Measurements from ENCODE around the gene ZNF750.
A peak's percentile ranks its signal among the peaks of the same experiment; 100 is the strongest.

The ZNF750 gene

DNA sequence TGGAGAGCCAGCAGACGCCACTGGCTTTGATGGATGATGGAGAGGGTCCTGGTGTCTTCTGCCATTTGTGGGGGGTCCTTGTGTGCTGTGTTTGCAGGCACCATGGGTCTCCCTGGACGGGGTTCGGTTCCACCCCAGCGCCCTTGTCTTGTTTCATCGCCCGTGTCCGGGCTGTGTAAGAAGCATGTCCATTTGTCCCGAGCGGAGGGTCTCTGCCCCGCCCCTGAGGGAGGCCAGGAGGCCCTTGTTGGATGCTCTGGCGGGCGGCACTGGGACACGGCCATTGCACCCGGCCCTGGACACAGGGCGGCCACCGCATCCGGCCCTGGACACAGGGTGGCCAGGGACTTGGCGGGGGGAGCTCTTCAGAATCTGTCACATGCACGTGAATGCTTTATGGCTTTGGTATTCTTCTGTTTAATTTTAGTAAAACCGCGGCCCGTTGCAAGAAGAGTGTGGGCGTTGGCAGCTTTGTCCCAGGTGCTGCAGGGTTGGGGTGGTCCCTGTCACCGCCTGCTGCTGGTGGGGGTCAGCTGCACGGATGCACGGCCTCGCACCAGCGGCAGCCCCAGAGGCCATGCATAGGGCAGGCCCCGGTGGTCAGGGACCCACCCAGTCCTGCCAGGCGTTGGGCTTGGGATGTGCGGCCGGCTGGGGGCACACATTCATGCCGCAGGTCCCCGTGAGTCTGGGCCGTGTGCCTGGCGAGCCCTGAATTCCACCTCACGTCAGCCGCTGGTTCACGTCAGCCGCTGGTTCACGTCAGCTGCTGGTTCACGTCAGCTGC lies 21.0 kb upstream of the ZNF750 start:
- no peak for FAIRE-seq
- no peak for DNase-seq (ENCODE audit: insufficient read length, low spot score)

DNA sequence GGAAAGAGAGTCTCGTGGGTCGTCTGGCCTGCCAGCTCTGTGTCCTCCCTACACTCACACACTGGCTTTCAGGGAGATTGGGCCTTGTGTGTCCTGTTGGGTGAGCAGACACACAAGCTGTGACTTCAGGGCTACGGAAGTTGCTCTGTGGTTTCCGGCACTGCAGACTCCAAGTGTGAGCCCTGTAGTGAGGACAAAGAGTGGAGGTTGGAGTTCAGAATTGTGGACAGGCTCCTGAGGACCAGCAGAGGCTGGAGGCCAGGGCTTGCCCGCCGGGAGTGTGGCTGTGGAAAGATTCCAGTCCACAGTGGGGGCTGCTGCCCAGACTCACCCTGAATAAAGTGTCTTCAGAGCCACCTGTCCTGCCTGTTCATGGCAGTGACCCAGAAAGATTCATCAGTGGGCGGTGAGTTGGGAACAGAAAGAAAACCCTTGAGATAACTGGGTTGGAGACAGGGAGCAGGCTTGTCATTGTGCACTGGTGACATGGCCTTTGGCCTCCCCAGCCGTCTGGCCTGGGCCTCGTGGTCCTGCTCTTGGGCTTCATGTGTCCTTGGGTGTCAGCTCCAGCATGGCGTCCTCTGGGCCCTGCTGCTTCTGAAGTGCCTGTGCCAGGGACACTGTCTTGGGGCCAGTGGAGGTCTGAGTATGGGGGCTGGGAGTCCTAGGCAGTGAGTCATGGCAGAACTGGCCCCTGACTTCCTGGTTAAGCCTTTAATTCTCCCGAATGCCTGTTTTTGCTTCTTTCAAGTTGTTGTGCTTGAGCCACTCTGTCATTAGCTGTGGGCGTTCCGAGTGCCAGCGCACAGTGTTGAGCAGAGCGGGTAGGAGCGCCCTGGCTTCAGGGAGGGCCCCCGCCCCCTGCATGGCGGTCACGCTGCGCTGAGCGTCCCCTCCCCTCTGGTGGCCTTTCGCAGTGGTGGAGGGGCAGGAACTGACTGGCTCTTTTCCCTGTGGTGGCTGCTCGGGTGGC lies 19.9 kb upstream of the ZNF750 start:
- DNase-seq (ENCODE audit: insufficient read length, low spot score) (peak; percentile 59), FAIRE-seq (peak; percentile 37)

DNA sequence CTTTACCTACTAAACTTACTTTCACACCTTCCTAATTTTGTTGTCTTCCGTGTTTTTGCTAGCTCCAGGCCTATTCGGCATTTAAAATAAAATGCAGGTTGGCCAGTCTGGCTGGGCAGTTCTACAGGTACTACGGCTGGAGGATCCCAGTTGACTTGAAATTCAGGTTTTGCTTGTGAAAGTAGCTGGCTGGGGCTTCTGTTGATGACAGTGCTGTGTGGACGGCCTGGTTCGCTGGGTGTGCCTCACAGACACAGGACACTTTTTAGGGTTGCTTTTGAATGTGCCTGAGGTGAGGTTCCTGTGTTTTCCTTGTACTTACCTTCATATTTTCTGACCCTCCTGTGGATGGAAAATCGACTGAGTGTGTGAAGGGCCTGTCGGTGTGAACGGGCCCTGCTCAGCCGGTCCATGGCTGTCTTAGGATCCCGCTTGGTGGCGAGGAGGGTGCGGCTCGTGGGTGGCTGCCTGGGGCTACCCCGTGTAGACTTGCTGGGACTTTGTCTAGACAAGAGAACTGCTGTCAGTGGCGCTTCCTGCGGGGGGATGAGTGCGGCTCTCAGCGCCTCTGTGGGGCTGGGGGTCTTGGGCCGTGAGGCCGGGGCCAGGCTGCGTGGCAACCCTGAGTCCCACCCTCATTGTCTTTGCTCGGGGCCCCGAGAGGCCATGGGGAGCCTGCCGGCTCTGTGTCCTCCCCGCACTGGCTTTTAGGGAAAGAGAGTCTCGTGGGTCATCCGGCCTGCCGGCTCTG lies 18.7 kb upstream of the ZNF750 start:
- no peak for DNase-seq (ENCODE audit: insufficient read length, low spot score)
- peak; percentile 31 for FAIRE-seq

DNA sequence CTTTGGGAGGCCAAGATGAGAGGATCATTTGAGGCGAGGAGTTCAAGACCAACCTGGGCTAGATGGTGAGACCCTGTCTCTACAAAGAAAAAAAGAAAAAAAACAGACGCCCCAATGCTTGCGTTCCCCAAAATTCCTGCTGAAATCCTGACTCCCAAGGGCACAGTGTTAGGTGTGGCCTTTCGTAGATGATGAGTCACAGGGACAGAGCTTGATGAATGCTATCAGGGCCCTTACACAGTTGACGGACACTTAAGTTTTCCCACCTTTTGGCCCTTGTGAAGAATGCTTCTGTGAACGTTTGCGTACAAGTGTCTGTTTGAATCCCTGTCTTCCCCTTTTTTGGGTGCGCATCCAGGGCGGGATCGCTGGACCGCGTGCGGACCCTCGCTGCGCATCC lies 16.5 kb upstream of the ZNF750 start:
- FAIRE-seq (no peak), DNase-seq (ENCODE audit: insufficient read length, low spot score) (no peak)

DNA sequence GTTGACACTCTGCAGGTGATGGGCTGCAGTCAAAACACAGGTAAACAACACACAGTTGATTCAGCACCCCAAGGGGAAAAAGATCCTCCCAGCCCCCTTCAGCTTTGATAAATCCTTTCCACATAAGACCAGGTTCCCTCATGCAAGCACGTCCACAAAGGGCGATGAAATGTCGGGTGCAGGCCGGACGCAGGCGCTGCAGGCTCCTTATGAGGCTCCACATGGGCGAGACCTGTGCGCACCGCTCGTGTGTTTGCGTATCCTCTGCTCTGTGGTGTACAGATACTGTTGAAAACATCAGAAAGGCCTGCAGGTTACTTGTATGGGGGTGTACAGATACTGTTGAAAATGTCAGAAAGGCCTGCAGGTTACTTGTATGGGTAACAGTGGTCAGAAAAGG lies 14.4 kb upstream of the ZNF750 start:
- DNase-seq (ENCODE audit: insufficient read length, low spot score) (no peak), FAIRE-seq (no peak)

DNA sequence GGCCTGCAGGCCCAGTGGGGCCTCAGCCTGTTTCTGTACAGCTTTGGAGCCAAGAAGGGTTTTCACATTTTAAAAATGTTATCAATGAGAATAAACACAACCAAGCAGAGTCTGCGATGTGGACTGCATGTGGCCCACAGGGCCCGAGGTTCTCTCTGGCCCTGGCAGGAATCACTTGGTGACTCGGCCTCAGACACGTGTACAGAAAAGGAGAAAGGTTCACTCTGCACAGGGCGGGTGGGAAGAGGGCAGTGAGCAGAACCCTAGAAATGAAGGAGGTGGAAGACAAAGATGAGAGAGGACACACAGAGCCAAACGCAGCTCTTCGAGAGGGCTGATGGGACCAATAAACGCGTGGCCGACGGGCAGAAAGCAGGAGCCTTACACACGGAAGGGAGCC lies 11.6 kb upstream of the ZNF750 start:
- FAIRE-seq (no peak), DNase-seq (ENCODE audit: insufficient read length, low spot score) (no peak)

DNA sequence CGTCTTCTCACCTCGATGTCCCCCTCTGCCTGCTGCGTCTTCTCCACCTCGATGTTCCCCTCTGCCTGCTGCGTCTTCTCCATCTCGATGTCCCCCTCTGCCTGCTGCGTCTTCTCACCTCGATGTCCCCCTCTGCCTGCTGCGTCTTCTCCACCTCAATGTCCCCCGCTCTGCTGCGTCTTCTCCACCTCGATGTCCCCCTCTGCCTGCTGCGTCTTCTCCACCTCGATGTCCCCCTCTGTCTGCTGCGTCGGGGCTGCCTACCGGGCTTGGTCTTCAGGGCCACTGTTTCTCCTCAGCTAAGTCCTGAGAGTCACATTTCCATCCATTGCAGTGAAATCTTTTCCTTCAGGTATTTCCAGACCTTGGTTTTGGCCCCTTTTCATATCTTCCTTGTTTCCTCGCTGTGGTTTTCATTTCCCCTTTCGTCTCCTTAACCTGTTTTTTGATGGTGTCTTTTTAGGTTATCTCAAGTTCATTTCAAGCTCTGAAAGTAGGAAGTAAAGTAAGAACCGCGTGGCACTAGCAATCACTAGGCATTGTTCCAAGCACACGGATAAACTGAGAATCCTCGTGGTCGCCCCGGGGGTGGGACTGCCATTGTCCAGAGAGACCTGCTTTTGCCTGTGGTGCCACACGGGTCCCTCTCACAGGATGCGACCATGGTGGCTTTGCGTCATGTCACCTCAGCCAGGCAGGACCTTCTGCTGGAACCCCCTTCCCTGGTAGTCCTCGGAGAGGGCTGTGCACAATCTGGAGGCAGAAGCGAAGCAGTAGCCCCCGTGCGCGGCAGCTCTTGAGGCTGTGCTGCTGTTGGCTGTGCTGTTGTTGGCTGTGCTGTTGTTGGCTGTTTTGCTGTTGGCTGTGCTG lies 9.5 kb upstream of the ZNF750 start:
- DNase-seq (ENCODE audit: insufficient read length, low spot score) (no peak), FAIRE-seq (no peak)

DNA sequence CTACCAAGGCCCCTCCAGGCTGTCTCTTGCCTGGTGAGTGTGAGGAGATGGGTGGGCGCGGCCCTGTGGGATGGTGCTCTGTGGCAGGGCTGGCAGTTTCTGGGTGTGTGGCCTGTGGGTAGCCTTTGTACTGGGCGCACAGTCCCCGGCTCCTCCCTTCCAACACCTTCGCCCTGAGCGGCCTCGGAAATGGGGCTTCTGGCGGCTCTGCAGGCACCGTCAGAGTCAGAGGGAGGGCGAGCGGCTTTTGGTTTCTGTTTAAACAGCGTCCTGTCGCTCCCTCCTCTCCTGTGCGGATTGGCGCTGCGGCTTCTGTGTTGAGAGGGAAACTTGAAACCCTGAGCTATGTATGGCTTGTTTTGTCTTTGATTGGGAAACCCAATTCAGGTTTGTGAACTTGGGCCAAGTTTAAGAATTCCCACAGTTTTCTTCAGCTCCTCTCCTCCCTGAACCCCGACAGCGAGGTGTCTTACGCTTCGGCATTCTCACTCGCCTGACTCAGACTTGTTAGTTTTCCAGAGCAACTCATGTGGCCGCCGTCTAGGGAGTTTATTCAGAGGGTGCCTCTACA lies 8.3 kb upstream of the ZNF750 start:
- DNase-seq (ENCODE audit: insufficient read length, low spot score), result no peak
- FAIRE-seq, result no peak

DNA sequence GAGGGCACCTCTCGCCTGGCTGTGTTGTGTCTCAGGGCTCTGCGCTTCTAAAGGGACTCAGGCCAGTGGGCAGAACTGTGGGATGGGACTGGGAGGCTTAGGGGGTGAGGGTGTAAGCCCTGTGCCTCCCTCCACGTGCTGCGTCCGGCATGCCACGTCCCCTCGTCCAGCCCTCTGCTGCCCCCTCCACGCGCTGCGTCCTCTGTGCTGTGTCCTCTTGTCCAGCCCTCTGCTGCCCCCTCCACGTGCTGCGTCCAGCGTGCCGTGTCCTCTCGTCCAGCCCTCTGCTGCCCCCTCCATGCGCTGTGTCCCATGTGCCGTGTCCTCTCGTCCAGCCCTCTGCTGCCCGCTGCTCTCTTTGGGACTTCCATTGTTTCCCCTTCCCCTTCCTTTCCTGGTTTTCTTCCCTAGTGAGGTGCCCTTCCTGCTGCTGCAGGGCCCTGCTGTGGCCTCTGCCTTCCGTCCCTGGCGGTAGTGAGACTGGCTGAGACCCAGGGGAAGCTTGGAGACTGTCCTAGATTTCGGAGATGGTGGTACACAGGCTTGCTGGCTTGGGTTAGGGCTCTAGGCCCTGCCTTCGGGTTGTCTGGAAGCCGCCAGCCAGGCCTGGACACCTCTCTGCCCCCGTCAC lies 6.4 kb upstream of the ZNF750 start:
- FAIRE-seq, result no peak
- no peak for DNase-seq (ENCODE audit: insufficient read length, low spot score)

DNA sequence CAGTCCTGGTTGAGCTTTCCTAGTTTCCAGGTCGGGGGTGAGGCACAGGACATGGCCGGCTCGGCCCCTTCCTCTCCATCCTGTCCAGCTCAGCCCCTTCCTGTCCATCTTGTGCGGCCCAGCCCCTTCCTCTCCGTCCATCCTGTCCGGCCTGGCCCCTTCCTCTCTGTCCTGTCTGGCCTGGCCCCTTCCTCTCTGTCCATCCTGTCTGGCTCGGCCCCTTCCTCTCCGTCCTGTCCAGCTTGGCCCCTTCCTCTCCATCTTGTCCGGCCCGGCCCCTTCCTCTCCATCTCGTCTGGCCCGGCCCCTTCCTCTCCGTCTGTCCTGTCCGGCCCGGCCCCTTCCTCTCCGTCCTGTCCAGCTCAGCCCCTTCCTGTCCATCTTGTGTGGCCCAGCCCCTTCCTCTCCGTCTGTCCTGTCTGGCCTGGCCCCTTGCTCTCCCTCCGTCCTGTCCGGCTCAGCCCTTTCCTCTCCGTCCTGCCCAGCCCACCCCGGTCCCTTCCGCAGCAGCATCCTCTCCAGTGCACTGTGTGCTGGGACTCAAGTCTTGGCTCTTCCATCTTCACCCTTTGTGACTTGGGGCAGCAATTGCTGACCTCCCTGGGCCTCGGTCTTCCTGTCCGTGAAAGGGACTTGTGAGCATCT lies 5.5 kb upstream of the ZNF750 start:
- no peak for DNase-seq (ENCODE audit: insufficient read length, low spot score)

DNA sequence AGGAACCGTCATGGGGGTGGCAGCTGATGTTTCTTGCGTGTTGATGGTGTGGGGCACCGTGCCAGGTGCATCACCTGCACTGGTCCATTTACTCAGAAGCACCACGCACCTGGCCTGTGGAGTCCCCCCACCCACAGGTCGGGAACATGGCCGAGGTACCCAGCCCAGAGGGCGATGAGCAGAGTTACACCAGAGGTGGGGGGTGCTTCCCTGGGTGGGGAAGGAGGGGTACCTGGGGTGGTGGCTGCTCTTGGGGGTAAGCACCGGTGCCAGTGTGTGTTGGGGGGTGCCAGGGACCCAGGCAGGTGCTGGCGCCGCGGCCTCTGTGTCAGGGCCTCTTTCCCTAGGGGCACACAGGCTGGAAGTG lies 5.0 kb upstream of the ZNF750 start:
- FAIRE-seq (no peak), DNase-seq (ENCODE audit: insufficient read length, low spot score) (no peak)

More for the DNA sequence above, 5.5 kb upstream of the ZNF750 start:
- no peak for FAIRE-seq

DNA sequence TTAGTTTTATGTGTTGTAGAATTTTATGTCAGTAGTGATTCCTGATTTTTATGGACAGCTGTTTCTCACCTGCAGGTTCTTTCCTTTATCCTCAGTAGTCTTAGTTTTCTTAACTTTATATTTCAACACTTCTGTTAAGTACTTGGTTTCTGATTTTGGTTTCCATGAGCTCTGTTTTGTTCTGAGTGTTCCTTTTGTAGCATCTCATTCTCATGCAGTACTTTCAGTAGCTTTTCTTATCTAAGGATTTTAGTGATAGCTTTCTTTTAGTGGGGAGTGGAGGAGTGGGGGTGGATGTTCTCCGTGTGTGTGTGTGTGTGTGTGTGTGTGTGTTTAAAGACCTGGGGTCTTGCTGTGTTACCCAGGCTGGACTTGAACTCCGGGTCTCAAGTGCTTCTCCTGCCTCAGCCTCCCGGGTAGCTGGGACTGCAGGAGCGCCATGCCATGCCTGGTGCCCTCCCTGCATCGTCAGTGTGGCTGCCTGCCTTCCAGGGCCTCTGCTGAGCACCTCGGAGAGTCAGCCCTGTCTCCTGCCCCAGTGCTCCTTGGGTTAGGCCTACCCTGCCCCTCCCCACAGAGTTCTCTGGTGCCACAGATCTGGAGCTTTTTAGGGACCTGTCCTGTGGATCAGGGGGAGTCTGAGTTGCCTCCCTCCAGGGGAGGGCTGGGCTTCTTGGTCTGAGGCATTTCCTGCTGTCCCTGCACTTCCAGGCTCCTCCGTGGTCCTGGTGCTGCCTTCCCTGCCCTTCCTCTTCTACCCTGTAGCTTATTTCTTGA lies 4.3 kb upstream of the ZNF750 start:
- FAIRE-seq (no peak), DNase-seq (ENCODE audit: insufficient read length, low spot score) (no peak)

DNA sequence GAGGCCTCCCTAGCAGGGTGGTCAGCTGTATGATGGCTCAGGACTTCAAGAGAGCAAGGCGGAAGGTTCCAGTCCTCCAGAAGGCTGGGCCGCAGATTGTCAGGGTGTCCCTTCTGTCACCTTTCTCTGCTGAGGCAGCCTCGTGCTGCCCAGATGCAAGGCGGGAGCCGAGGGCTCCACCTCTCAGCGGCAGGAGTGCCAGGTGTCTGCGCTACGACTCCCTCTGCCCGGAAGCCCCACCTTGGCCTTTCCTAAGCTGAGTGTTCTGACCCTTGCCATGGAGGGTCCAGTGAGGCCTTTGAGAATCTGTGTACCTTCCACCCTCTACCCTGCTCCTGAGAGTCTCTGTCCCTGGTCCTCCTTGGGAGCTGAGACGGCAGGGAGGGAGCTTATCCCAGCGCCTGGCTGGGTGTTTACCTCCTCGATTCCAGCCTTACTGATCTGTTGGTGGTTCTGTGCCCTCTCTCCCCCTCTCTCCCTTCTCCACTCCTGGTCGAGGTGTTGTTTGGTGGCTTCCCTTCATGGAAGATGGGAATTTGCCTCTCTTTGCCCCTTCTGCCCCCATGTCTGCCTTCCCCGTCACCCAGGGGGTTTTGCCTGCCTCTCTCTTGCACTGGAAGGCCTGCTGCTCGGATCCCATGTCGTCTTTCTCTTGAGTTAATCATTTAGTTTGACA lies 2.2 kb upstream of the ZNF750 start:
- FAIRE-seq, result no peak
- DNase-seq (ENCODE audit: insufficient read length, low spot score), result no peak

DNA sequence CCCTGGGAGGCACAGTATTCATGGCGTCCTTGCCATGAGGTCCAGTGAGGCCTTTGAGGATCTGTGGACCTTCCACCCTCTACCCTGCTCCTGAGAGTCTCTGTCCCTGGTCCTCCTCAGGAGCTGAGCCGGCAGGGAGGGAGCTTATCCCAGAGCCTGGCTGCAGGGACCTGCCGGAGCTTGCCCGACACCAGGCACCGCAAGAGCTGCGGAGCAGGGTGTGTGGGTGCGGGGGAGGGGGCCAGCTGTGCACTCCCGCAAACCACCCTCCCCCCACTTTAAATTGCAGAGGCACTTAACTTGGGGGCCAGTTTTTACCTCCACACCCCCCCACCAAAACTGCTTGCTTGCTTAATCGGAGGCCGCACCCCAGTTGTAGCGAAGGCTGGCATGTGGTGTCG lies 609 bp upstream of the ZNF750 start:
- FAIRE-seq, result no peak

DNA sequence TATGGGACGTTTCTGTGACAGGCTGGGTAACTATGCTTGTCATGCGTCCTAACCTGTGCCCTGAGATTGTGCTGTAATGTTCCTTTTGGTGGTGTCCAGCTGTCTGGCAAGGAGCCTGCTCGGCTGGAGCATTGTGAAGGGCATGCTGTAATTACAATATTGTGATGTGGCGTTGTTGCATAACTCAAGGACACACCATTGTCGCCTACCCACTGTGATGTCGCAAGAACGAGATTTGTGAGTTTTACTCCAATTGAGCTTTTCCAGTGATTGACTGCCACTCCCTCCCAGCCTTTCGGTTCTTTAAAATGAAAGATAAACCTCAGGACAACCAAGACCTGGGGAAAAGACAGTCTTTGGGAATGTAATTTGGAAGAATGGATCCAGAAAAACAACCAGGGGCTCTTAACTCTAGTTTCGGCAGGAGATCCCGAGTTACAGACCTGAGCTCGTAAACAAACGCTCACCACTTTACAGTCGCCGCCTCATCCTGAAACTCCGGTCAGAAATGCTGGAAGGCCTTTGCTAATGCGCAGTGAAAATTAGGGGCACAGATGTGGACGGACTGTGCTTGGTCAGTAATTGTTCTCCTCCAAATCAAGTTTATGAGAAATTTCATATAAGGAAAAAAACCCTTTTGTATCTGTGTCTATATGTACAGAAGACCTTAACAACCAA lies 1.3 kb downstream of the ZNF750 start:
- FAIRE-seq (no peak), DNase-seq (ENCODE audit: insufficient read length, low spot score) (no peak)

More for the DNA sequence above, 609 bp upstream of the ZNF750 start:
- DNase-seq (ENCODE audit: insufficient read length, low spot score), result no peak

DNA sequence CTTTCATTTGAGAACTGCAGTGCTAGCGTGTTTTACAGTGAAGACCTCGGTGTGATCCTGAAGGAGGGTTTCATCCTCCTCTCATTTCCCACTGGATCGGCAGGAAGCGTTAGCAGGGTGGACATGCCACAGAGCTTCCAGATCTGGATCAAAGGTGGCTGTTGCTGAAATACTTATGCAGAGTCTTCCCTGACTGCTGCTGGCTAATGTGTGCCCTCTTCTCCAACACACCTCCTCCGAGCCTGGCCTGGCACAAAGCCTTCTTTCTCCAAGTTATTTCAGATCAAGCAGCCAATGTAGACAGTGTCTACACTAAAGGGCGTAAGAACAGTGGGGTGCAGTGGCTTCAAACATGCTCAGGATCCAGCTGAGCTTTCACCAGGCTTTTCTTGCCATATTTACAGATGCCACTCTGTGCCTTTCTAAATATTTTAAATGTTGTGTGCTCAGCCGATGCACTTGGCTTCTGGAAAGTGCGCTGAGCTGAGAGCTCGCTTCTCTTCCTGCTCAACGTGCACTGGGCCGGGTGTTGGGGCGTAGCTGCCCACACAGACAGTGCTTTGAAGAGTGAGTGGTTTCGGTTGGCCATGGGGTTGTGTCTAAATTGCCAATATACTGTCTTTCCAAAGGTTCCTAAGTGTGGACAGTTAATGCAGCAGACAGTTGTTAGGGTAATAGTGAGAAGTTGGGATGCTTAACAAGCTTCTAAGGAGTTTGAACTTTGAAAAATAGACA lies 2.1 kb downstream of the ZNF750 start:
- no peak for FAIRE-seq
- no peak for DNase-seq (ENCODE audit: insufficient read length, low spot score)

Data from GM19239 (cell line).